GM23248 (cell line): ENCODE data around the gene CYTH4. TPM values are rescaled to one million over a fixed set of nuclear protein-coding genes. Genes with fewer than 3 reads are reported as not detected.

Experiments used
- DNase-seq: peaks from one replicate; pipeline ENCODE4 v3.0.0-alpha.2; 2015
- H2AFZ ChIP-seq: fragments of 200-600 bp; sonication (generic); 2 replicates; pipeline ENCODE4 v1.6.1; 2016; ENCODE audit warnings: antibody characterized with exemption
- H3F3A ChIP-seq: fragments of 200-600 bp; sonication (generic); 2 replicates; pipeline ENCODE4 v1.6.1; 2016; ENCODE audit warnings: mild to moderate bottlenecking, antibody characterized with exemption, mixed run types; ENCODE audit not compliant: insufficient read depth
- H3K27ac ChIP-seq: fragments of 200-600 bp; sonication (generic); 2 replicates; pipeline ENCODE4 v1.5.1; 2016; ENCODE audit warnings: mild to moderate bottlenecking
- H3K27me3 ChIP-seq: fragments of 200-600 bp; sonication (generic); replicated peaks from 2 replicates; pipeline ENCODE4 v1.6.1; 2016; ENCODE audit warnings: mild to moderate bottlenecking; ENCODE audit not compliant: insufficient read depth
- H3K36me3 ChIP-seq: fragments of 200-600 bp; sonication (generic); 2 replicates; pipeline ENCODE4 v1.6.1; 2016; ENCODE audit warnings: low read depth, mild to moderate bottlenecking
- H3K4me1 ChIP-seq: fragments of 200-600 bp; sonication (generic); 2 replicates; pipeline ENCODE4 v1.6.1; 2016; ENCODE audit warnings: mild to moderate bottlenecking; ENCODE audit not compliant: insufficient read depth
- H3K4me2 ChIP-seq: fragments of 200-600 bp; sonication (generic); one replicate; pipeline ENCODE4 v1.6.1; 2016; ENCODE audit warnings: mild to moderate bottlenecking; ENCODE audit not compliant: unreplicated experiment
- H3K4me3 ChIP-seq: fragments of 200-600 bp; sonication (generic); 2 replicates; pipeline ENCODE4 v1.5.1; 2016; ENCODE audit warnings: mild to moderate bottlenecking
- H3K79me2 ChIP-seq: fragments of 200-600 bp; sonication (generic); 2 replicates; pipeline ENCODE4 v1.6.1; 2016; ENCODE audit warnings: mild to moderate bottlenecking; ENCODE audit not compliant: insufficient read depth
- H3K9ac ChIP-seq: fragments of 200-600 bp; sonication (generic); 2 replicates; pipeline ENCODE4 v1.6.1; 2016; ENCODE audit warnings: mild to moderate bottlenecking
- H3K9me2 ChIP-seq: fragments of 200-600 bp; sonication (generic); 2 replicates; pipeline ENCODE4 v1.6.1; 2016; ENCODE audit warnings: mixed run types, mild to moderate bottlenecking, moderate library complexity; ENCODE audit not compliant: insufficient read depth
- H3K9me3 ChIP-seq: fragments of 200-600 bp; sonication (generic); one replicate; pipeline ENCODE4 v1.6.1; 2017; ENCODE audit warnings: low read depth
- H4K20me1 ChIP-seq: fragments of 200-600 bp; sonication (generic); 2 replicates; pipeline ENCODE4 v1.6.0; 2016; ENCODE audit not compliant: insufficient read depth
- EZH2 ChIP-seq: fragments of 200-600 bp; sonication (generic); IDR thresholded peaks from 2 replicates; pipeline ENCODE4 v1.6.1; 2018; ENCODE audit warnings: antibody characterized with exemption, mild to moderate bottlenecking; ENCODE audit not compliant: insufficient read depth, poor library complexity, severe bottlenecking
- EZH2phosphoT487 ChIP-seq: fragments of 200-600 bp; sonication (generic); IDR thresholded peaks from 2 replicates; pipeline ENCODE4 v1.6.1; 2018; ENCODE audit warnings: antibody characterized with exemption, moderate library complexity, mild to moderate bottlenecking, low read depth; ENCODE audit not compliant: insufficient read depth
- WGBS, 2 experiments: methylation state at CpG; one replicate each; pipeline ENCODE4 v1.1.6; 2015 to 2017; ENCODE audit warnings: low lambda C conversion rate in 2 of 2, low coverage in 1 of 2; ENCODE audit errors: missing lambda C conversion rate in 2 of 2; 5-methylcytosine and 5-hydroxymethylcytosine counted together
- in situ Hi-C: fragments of 300-500 bp; cut with MboI; formaldehyde crosslinking; loops from 2 replicates; pipeline ENCODE4 v1.15.0; 2020
- polyA plus RNA-seq: library from polyadenylated mRNA; unstranded; fragments of >200 nt; fragmentation: Nextera tagmentation; extraction: Ambion mirVana; gene quantifications from 2 replicates; pipeline ENCODE4 v1.2.1, GENCODE V29; 2016
- total RNA-seq: library from RNA; depleted of rRNA; stranded (reverse); fragments of >200 nt; shearing (Covaris generic); gene quantifications from 2 replicates; pipeline ENCODE4 v1.2.3, GENCODE V29; 2014

The CYTH4 gene
- total and polyA plus RNA-seq, 2 experiments from 2014 or later, result not detected

DNA sequence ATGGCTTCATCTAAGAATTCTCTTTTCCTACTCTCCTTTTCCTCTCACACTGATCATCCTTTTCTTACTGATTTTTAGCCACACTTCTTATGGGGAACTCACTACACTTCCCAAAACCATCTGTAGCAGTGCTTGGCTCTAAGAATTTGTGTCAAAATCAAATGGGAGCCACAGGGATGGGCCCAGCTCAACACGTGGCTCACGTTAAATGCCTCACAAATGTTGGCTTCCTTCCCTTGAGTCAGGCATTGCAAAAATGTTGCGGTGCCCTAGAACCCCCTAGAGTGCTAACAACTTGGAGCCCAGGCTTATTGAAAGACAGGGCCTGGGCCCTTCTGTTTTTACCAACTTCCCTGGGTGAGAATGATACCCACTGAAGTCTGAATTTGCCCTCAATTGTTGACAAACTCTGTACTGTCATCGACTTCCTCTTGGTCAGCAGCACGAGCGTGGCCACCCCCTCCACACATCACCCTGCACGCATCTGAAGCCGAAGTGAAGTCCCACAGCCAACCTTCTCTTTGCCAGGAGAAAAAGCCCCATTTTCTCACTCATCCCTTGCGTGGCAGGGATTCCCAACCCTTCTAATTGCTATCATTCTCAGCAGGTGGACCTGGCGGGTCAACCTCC is 75.3 kb downstream of the CYTH4 start:
- WGBS, 2 experiments, result 64 to 66% methylated on average over 10 of the region's 10 CpGs

DNA sequence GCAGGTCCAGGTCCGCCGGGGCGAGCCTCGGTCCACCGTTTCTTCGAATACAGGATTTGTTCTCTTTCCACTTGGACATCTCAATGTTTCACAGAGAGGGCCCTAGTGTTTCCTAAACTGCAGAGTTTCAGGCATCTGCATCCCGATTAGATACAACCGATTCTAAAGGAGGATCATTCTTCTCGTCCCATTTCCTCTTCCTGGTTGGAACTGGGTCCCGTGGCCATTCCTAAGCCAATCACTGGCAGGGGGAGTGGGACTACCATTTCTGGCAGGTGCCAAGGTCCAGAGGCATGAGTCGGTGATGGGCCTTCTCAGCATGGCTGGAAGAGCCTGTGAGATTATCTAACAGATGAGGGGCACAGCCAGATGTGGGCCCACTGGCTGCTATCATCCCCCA is 76.1 kb downstream of the CYTH4 start:
- no peak for DNase-seq
- H3K9ac ChIP-seq, result no peak overlapping the region
- no peaks in the 10 kb centered on the region for H3K9me2 ChIP-seq
- H3K27ac ChIP-seq, result no peak overlapping the region
- H3K4me1 ChIP-seq, result peaks cover 10% of the 10 kb centered on the region
- no peaks in the 10 kb centered on the region for H3F3A ChIP-seq
- no peaks in the 10 kb centered on the region for H4K20me1 ChIP-seq
- no peak overlapping the region for H3K4me3 ChIP-seq
- no peaks in the 10 kb centered on the region; the same call in 1 of the 2 replicates for H3K27me3 ChIP-seq
- no peaks in the 10 kb centered on the region for H3K79me2 ChIP-seq
- H3K36me3 ChIP-seq, result no peaks in the 10 kb centered on the region
- in situ Hi-C loops, result no loop called here
- H3K9me3 ChIP-seq, result no peaks in the 10 kb centered on the region
- TF ChIP-seq EZH2 (no peak), EZH2phosphoT487 (no peak)
- no peak overlapping the region for H3K4me2 ChIP-seq
- H2AFZ ChIP-seq, result no peak overlapping the region
- WGBS, 2 experiments, result 85 to 91% methylated on average over 11 of the region's 11 CpGs

More for the DNA sequence above, 75.3 kb downstream of the CYTH4 start:
- H3K4me1 ChIP-seq, result peaks cover 12% of the 10 kb centered on the region
- H2AFZ ChIP-seq, result no peak overlapping the region
- no peak overlapping the region for H3K4me3 ChIP-seq
- no peak for TF ChIP-seq EZH2phosphoT487
- no peak for TF ChIP-seq EZH2
- H3K9me2 ChIP-seq, result no peaks in the 10 kb centered on the region
- peak; percentile 60 for DNase-seq
- H4K20me1 ChIP-seq, result no peaks in the 10 kb centered on the region
- H3K36me3 ChIP-seq, result no peaks in the 10 kb centered on the region
- H3K27ac ChIP-seq, result no peak overlapping the region
- no peaks in the 10 kb centered on the region for H3F3A ChIP-seq
- H3K4me2 ChIP-seq, result no peak overlapping the region
- H3K9ac ChIP-seq, result no peak overlapping the region
- H3K79me2 ChIP-seq, result no peaks in the 10 kb centered on the region
- in situ Hi-C loops, result no loop called here
- H3K9me3 ChIP-seq, result no peaks in the 10 kb centered on the region
- no peaks in the 10 kb centered on the region; the same call in 1 of the 2 replicates for H3K27me3 ChIP-seq

GRCh38 chr22:37358917-37359316 is 76.6 kb downstream of the CYTH4 start:
- DNase-seq, result peak; percentile 69
- Histone ChIP-seq H2AFZ (no peak overlapping the region), H3K27me3 (no peaks in the 10 kb centered on the region; the same call in 1 of the 2 replicates), H4K20me1 (no peaks in the 10 kb centered on the region), H3K36me3 (no peaks in the 10 kb centered on the region), H3K9me2 (no peaks in the 10 kb centered on the region), H3K4me3 (no peak overlapping the region), H3K79me2 (no peaks in the 10 kb centered on the region), H3K4me2 (no peak overlapping the region), H3K27ac (no peak overlapping the region), H3F3A (no peaks in the 10 kb centered on the region), H3K9ac (no peak overlapping the region), H3K4me1 (peaks cover 5% of the 10 kb centered on the region; the same call in 1 of the 2 replicates), H3K9me3 (no peaks in the 10 kb centered on the region)
- 61% methylated on average over 8 of the region's 8 CpGs for WGBS, 2 experiments
- TF ChIP-seq EZH2 (no peak), EZH2phosphoT487 (no peak)
- in situ Hi-C loops, result no loop called here

GRCh38 chr22:37362621-37363020 is 80.3 kb downstream of the CYTH4 start:
- Histone ChIP-seq H3K27me3 (no peaks in the 10 kb centered on the region), H4K20me1 (no peaks in the 10 kb centered on the region), H3K4me1 (no peaks in the 10 kb centered on the region), H3K9ac (no peak overlapping the region), H3K4me2 (no peak overlapping the region), H2AFZ (no peak overlapping the region), H3K27ac (no peak overlapping the region), H3K4me3 (no peak overlapping the region), H3K9me2 (no peaks in the 10 kb centered on the region), H3K9me3 (no peaks in the 10 kb centered on the region), H3K79me2 (no peaks in the 10 kb centered on the region), H3F3A (no peaks in the 10 kb centered on the region), H3K36me3 (no peaks in the 10 kb centered on the region)
- WGBS, 2 experiments, result 37 to 45% methylated on average over 3 of the region's 3 CpGs
- DNase-seq, result peak; percentile 23
- in situ Hi-C loops, result no loop called here
- no peak for TF ChIP-seq EZH2phosphoT487
- TF ChIP-seq EZH2, result no peak
